GM10266 (cell line): ENCODE measurements around the gene DBX1.

Source experiments
- DNase-seq: peaks from one replicate; pipeline ENCODE4 v3.0.0; 2012; ENCODE audit errors: extremely low spot score
- CTCF ChIP-seq: IDR thresholded peaks from 2 replicates; pipeline ENCODE4 v1.5.1; 2012; ENCODE audit warnings: mild to moderate bottlenecking, low read depth; ENCODE audit not compliant: control insufficient read depth, insufficient read depth; ENCODE audit errors: missing control alignments

DBX1 gene

GRCh38 chr11:20117291-20117690 lies 43.0 kb downstream of the DBX1 start:
- DNase-seq = no peak
- TF ChIP-seq CTCF = no peak

GRCh38 chr11:20116825-20117224 lies 43.5 kb downstream of the DBX1 start:
- no peak for DNase-seq
- no peak for TF ChIP-seq CTCF

DNA sequence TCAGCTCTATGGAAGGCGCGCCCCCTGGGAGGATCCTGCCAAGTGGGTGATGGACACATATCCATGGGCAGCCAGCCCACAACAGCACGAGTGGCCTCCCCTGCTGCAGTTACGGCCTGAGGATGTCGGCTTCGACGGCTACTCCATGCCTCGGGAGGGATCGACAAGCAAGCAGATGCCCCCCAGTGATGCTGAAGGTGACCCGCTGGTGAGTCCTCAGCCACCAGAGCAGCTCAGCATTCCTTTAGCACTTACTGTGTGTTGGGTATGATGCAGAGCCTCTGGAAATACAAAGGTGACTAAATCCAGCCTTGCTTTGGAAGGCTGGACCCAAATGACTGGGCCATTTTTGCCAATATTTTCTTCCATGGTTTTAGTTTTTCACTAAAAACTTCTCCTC lies 45.7 kb downstream of the DBX1 start:
- DNase-seq = no peak

DNA sequence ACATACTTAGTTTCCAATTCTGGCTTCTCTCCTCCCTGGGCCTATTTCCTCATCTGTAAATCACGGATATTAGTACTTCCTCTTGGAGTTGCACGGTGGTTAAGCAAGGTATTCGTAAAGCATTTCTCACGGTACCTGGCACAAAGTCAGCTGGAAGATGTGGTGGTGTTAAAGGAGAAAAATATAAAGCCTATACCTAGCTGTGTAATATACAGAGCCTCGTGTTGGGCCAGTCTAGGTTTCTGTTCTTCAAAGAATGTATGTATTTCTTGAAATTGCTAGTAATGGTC lies 47.2 kb downstream of the DBX1 start:
- DNase-seq = no peak
- TF ChIP-seq CTCF = no peak

More for the DNA sequence above, 45.7 kb downstream of the DBX1 start:
- no peak for TF ChIP-seq CTCF

DNA sequence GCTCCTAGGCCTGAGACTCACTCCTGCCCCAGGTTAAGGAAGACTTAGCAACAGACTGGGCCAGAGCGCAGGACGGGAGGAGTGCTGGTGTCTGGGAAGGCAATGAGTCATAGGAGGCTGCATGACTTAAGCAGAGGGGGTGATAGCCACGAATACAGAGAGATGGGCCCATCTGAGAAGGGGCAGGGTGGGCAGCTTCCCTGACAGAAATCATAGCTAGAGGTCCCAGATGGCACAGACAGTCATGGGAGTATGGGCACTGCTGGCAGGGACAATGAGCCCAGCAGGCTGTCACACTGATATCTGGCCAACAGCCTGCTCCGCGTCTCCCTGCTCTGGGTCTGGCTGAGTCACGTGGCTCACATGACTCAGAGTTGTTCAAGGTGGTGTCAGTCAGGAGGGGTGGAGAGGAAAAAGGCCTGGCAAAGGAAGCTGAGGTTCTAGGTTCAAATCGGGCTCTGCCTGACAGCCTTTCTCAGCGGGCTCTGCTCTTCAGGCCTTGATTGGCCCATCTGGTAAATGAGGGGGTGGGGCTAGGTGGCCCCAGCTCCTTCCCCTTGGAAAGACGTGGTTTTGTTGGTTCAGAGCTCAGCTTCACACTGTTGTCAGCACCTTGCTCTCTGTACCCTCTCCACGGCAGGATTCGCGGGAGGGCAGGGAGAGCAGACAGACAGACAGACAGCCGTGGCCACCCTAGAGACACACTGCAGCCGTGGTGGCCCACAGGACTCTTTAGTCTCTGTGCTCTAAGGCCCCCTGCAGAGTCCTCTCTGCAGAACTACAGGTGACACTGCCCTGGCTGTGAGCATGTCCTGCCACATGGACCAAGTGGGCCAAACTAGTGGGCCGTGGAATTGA lies 47.8 kb downstream of the DBX1 start:
- TF ChIP-seq CTCF = no peak
- DNase-seq = no peak

DNA sequence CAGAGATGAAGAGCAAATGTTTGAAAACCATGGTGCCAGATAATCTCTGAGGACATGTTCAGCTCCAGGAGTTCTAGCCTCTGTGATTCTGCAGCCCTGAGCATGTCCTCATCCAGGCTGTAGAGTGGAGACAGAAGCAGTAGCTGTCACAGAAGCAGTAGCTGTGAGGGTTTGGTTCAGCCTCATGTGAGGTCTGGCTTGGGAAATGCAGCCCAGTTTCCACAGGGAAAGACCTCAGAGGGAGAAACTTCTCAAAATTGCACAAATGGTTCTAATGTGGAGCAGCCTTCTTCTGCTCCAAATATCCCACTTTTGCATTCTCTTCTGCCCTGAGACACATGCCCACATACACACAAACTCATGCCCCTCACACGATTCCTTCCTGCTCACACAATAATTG lies 48.4 kb downstream of the DBX1 start:
- no peak for TF ChIP-seq CTCF
- DNase-seq = no peak

- DNase-seq = peak; percentile 69
- peak; percentile 93 for TF ChIP-seq CTCF
Observed at GRCh38 chr11:20110908-20111669, 49.2 kb downstream of the DBX1 start.
